WERI-Rb-1 (cell line): ENCODE measurements around the gene PTPRA.

Experiments used
- DNase-seq: peaks from one replicate; pipeline ENCODE4 v3.0.0-alpha.2; 2020
- H3K27ac ChIP-seq: fragments of 250-450 bp; sonication (Bioruptor Pico); 2 replicates; pipeline ENCODE4 v1.5.1; 2020; ENCODE audit warnings: mild to moderate bottlenecking, moderate library complexity
- H3K27me3 ChIP-seq: fragments of 250-450 bp; sonication (Bioruptor Pico); 2 replicates; pipeline ENCODE4 v1.5.1; 2021; ENCODE audit warnings: mild to moderate bottlenecking, low read depth, moderate library complexity; ENCODE audit not compliant: insufficient read depth, severe bottlenecking
- H3K36me3 ChIP-seq: fragments of 250-450 bp; sonication (Bioruptor Pico); 2 replicates; pipeline ENCODE4 v1.5.1; 2020; ENCODE audit warnings: mild to moderate bottlenecking, moderate library complexity
- H3K4me3 ChIP-seq: 2 replicates; pipeline ENCODE4 v1.5.1; 2011; ENCODE audit warnings: low read depth, mild to moderate bottlenecking, control low read depth, low read length
- H3K9me3 ChIP-seq: fragments of 250-450 bp; sonication (Bioruptor Pico); 2 replicates; pipeline ENCODE4 v1.5.1; 2021; ENCODE audit warnings: mild to moderate bottlenecking, moderate library complexity; ENCODE audit not compliant: severe bottlenecking
- TF ChIP-seq, protein P1 (sequence below): IDR thresholded peaks from 2 replicates; pipeline ENCODE4 v1.5.1; 2011; ENCODE audit warnings: low read depth, mild to moderate bottlenecking, control low read depth, inconsistent platforms, low read length

PTPRA gene

GRCh38 chr20:2983508-2983907 is 110.2 kb downstream of the PTPRA start:
- Histone ChIP-seq H3K36me3 (peaks cover 17% of the 10 kb centered on the region), H3K4me3 (no peak overlapping the region), H3K27me3 (no peaks in the 10 kb centered on the region), H3K27ac (peak overlapping the region; percentile 84), H3K9me3 (no peaks in the 10 kb centered on the region)
- TF ChIP-seq, protein P1, sequence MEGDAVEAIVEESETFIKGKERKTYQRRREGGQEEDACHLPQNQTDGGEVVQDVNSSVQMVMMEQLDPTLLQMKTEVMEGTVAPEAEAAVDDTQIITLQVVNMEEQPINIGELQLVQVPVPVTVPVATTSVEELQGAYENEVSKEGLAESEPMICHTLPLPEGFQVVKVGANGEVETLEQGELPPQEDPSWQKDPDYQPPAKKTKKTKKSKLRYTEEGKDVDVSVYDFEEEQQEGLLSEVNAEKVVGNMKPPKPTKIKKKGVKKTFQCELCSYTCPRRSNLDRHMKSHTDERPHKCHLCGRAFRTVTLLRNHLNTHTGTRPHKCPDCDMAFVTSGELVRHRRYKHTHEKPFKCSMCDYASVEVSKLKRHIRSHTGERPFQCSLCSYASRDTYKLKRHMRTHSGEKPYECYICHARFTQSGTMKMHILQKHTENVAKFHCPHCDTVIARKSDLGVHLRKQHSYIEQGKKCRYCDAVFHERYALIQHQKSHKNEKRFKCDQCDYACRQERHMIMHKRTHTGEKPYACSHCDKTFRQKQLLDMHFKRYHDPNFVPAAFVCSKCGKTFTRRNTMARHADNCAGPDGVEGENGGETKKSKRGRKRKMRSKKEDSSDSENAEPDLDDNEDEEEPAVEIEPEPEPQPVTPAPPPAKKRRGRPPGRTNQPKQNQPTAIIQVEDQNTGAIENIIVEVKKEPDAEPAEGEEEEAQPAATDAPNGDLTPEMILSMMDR, result no peak
- no peak for DNase-seq

DNA sequence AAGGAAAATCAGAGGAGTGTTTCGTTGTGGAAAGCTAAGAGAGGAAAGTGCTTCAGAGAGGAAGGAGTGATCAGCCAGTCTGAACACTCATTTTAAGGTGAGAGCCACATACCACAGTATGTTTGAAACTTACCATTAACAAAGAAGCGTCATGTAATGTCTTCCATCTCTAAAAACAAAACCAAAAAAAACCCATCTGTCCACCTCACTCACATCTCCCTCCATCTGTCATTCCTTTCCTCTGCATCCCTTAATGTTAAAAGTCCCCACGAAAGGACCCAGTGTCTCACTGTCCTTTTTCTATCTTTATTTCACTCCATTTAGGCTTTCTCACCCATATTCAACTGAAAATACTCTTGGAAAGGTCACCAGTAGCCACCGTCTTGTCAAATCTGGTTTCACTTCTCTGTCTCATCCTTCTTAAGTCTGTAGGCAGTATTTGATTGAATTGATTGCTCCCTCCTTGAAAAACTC is 110.8 kb downstream of the PTPRA start:
- Histone ChIP-seq H3K9me3 (no peaks in the 10 kb centered on the region), H3K27ac (peak overlapping the region; percentile 84), H3K36me3 (peaks cover 23% of the 10 kb centered on the region), H3K27me3 (no peaks in the 10 kb centered on the region), H3K4me3 (no peak overlapping the region)
- TF ChIP-seq, protein P1, result no peak
- DNase-seq, result no peak

DNA sequence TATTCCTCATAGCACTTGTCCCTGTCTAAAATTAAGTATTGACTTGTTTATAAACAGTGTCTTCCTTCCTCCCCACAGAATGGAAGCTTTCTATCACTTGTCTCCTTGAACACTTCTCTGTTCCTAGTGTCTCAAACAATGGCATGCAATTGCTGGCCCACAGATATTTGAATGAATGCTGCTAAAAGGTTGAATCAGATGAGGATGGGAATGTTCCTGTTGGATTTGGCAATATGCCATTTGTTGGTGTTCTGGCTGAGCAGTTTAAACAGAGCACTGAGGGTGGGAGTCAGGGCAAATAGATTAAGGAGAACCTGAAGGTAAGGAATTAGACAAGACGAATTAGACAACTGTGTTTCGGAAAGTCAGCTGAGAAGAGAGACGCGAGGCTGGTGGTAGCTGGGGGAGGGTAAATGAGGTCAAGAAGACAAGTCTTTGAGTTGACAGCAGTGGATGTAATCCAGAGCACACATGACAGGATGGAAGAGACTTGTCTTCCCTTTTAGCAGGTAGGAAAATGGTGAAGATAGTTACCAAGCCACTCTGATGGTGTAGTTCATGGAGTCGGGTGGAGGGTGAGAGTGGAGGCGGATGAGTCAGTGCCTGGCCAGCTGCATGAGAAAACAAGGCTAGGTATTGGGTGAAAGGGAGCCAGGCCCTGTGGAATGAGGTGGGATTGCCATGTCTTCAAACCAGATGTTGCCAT is 111.8 kb downstream of the PTPRA start:
- Histone ChIP-seq H3K4me3 (no peak overlapping the region), H3K27ac (peak overlapping the region; percentile 84), H3K27me3 (no peaks in the 10 kb centered on the region), H3K9me3 (no peaks in the 10 kb centered on the region), H3K36me3 (peaks cover 31% of the 10 kb centered on the region)
- DNase-seq, result peak; percentile 75
- TF ChIP-seq, protein P1, result no peak

DNA sequence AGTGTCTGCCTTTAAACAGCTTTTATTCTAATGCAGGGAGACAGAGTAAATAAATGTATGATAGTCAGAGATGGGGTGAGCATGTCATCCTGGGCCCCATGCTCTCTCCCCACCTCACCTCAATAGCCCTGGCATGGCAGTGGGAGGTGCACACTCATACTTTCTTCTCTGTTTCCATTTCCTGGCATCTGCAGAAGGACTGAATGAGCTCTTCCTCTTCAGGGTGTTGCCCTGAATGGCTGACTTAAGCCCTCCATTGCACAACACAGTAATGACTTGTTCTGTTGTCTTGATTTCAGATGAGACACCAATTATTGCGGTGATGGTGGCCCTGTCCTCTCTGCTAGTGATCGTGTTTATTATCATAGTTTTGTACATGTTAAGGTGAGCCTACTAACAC is 113.2 kb downstream of the PTPRA start:
- no peak for DNase-seq
- Histone ChIP-seq H3K27ac (peak overlapping the region; percentile 84), H3K4me3 (no peak overlapping the region), H3K9me3 (no peaks in the 10 kb centered on the region), H3K36me3 (peaks cover 45% of the 10 kb centered on the region), H3K27me3 (no peaks in the 10 kb centered on the region)
- TF ChIP-seq, protein P1, result no peak

GRCh38 chr20:2987861-2988260 is 114.6 kb downstream of the PTPRA start:
- TF ChIP-seq, protein P1, result no peak
- H3K27me3 ChIP-seq, result no peaks in the 10 kb centered on the region
- no peak for DNase-seq
- no peaks in the 10 kb centered on the region for H3K9me3 ChIP-seq
- H3K36me3 ChIP-seq, result peaks cover 58% of the 10 kb centered on the region
- H3K4me3 ChIP-seq, result no peak overlapping the region
- H3K27ac ChIP-seq, result peak overlapping the region; percentile 84

DNA sequence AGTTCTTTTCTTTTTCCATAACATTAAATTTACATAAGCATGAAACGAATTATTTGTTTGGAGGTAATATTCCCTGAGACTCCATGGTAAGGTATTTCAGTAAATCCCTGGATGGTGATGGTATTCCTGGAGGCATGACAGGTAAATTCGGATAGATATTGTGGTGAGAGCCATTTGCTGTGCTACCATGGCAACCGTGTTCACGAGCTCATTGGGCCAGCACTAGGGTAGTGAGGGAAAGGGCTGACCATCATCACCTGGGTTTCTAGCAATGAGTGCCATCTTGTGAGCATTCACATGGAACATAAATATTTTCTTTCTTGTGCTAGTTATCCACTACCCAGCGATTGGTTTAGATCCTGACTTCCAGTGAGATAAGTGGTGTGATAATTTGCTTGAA is 118.3 kb downstream of the PTPRA start:
- DNase-seq, result no peak
- H3K36me3 ChIP-seq, result peaks cover 81% of the 10 kb centered on the region
- H3K27ac ChIP-seq, result no peak overlapping the region
- H3K4me3 ChIP-seq, result no peak overlapping the region
- H3K27me3 ChIP-seq, result no peaks in the 10 kb centered on the region
- H3K9me3 ChIP-seq, result no peaks in the 10 kb centered on the region
- TF ChIP-seq, protein P1, result no peak
